Upper lobe of left lung (tissue), 6 donors: ENCODE measurements around the gene LRRIQ1. TPM values are rescaled to one million over a fixed set of nuclear protein-coding genes. Genes with fewer than 3 reads are reported as not detected.

Experiments
- ATAC-seq, 2 donors: fragments of 200-7000 bp; cut with Tn5 transposase; one replicate each; pipeline ENCODE4 v1.9.1; 2022; ENCODE audit warnings: mild to moderate bottlenecking in 2 of 2, moderate library complexity in 2 of 2; ENCODE audit not compliant: low FRiP score in 2 of 2
- DNase-seq, 2 donors: peaks; one replicate each; pipeline ENCODE4 v3.0.0-alpha.2; 2019 to 2020
- H3K27ac ChIP-seq, 4 donors: fragments of 200-600 bp; sonication (generic); one replicate each; pipeline ENCODE4 v1.5.1; 2016 to 2019
- H3K27me3 ChIP-seq, 4 donors: fragments of 200-600 bp; sonication (generic); one replicate each; pipeline ENCODE4 v1.5.1; 2017 to 2019
- H3K36me3 ChIP-seq, 4 donors: fragments of 200-600 bp; sonication (generic); one replicate each; pipeline ENCODE4 v1.5.1; 2016 to 2019
- H3K4me1 ChIP-seq, 4 donors: fragments of 200-600 bp; sonication (generic); one replicate each; pipeline ENCODE4 v1.5.1; 2018 to 2019
- H3K4me3 ChIP-seq, 4 donors: fragments of 200-600 bp; sonication (generic); one replicate each; pipeline ENCODE4 v1.5.1; 2017 to 2019; ENCODE audit warnings: mild to moderate bottlenecking in 2 of 4, moderate library complexity in 1 of 4
- H3K9me3 ChIP-seq, 4 donors: fragments of 200-600 bp; sonication (generic); one replicate each; pipeline ENCODE4 v1.5.1; 2018 to 2019
- CTCF ChIP-seq, 6 experiments: fragments of 450-650 bp in 4 of 6; fragments of 200-600 bp in 2 of 6; sonication (generic) in 2 of 6; IDR thresholded peaks; one replicate each; pipeline ENCODE4 v1.5.1; 2016 to 2019; ENCODE audit warnings: antibody characterized with exemption in 6 of 6
- EP300 ChIP-seq, 4 donors: sonication (generic); formaldehyde crosslinking; IDR thresholded peaks; one replicate each; pipeline ENCODE4 v1.5.1; 2017; ENCODE audit warnings: antibody characterized with exemption in 4 of 4, control low read depth in 2 of 4
- POLR2A ChIP-seq, 4 donors: fragments of 450-650 bp; IDR thresholded peaks; one replicate each; pipeline ENCODE4 v1.5.1; 2016 to 2017; ENCODE audit warnings: antibody characterized with exemption in 4 of 4, mild to moderate bottlenecking in 2 of 4
- POLR2AphosphoS5 ChIP-seq, 2 donors: sonication (generic); formaldehyde crosslinking; IDR thresholded peaks; one replicate each; pipeline ENCODE4 v1.5.1; 2017; ENCODE audit warnings: antibody characterized with exemption in 2 of 2
- WGBS, 2 donors: methylation state at CpG; one replicate each; pipeline ENCODE4 v1.1.5; 2017 to 2018; 5-methylcytosine and 5-hydroxymethylcytosine counted together
- total RNA-seq, 6 donors: library from RNA; depleted of rRNA in 4 of 6; stranded (reverse); fragments of >200 nt in 4 of 6; gene quantifications; one replicate each; pipeline versions ENCODE4 v1.1.0 to v1.2.1, GENCODE V29; 2016 to 2021
- donor health status: DM: no; HTN: no; CAD: no; lungs with moderate emphysema.
- donor health status: DM: no; HTN: yes; CAD: no; lungs with severe emphysema.

The LRRIQ1 gene, protein sequence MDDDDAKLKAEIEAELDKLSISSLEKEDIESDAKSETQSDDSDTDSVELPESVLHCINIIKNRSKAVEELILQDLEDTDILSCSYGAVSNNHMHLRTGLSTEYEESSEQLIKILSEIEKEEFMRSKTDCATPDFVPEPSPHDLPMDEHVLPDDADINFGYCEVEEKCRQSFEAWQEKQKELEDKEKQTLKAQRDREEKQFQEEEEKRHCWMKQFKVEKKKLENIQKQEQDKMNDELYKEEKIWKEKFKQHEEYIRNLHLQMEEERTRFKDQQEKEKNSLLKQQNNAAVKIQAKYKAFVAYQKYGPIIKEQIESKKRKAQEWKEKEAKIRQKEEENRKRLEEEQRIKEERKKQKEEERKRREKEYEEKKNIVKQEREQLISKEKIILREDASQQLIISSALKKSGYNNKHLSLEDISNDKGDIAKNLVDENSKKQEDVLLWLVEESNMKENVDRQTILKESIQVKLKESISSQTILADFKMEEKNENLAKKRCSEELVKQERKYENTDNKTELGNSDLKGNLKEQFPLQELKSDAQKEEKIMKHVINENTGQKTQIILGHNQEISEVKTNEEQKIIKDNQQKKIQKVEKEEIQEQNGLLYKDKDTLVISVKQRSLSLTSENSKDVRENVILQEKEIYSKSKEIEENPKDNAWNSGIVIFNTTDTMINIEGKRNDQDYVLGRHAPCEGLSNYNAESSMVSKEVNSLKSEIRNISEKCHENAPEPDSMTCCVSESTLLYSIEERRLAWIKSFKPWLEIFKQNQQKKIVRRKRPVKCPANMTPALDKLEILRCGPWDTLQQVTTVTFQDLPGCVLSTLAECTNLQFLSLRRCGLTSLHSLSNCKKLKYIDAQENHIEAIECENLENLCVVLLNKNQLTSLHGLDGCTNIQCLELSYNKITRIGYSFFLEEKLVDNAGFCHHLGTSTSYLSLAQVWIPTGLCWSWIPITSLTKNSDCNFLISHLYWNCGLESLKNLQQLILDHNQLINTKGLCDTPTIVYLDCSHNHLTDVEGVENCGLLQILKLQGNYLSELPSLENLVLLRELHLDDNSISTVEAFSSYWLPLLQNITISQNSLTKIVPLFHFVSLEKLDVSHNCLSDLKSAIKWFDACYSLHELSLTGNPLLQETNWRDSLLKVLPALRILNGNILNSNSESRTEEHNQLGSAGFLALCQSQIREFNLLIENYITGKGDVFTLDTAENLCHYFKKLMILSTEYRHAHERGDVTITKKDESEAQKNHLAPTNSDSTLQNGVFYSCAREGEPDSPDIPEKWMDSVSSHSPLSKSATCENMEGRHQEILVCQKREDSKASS (N-terminal part only)
- total RNA-seq, result 10 to 100 TPM in 1 of 6 donors, 1 to 10 TPM in 4, under 1 TPM in 1; 0.54 to 37.7 (median 6.0) TPM

DNA sequence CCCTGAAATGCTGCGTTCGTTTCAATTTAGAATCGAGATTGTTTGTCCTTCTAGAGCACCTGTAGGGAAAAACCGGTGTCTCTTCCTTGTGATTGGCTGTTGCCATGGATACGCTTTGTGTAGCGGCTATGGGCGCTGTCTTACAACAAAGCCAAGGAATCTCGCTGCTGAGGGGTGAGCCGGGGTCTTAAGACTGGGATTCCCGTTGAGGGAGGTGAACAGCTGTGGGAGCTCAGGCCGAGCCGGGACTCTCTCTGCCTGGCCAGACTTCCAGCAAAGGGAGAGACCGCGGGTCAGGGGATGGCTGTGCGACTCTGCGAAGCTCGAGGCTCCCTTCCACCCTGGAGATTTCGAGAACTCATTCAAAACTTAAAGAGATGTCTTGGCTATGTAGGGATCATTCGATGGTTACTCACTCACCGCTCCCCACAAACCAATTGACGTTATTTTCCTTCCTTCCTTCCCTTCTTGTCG is at the start of gene LRRIQ1, which contains the start of gene TSPAN19:
Gene LRRIQ1 (plus strand): TSS at position 118 of the 474 bp plus-strand sequence. CDS start 1,826 bp downstream, outside the sequence.
Gene TSPAN19 (minus strand): TSS at position 44 of the 474 bp plus-strand sequence. CDS start 6,331 bp downstream, outside the sequence.
- H3K4me1 ChIP-seq, result no peaks in the 10 kb centered on the region
- no peaks in the 10 kb centered on the region for H3K36me3 ChIP-seq
- peak in 1 of 4 donors; percentile 16 for TF ChIP-seq POLR2A (IDR thresholded peaks at IDR 0.05)
- TF ChIP-seq CTCF (IDR thresholded peaks at IDR 0.05), result no peak
- TF ChIP-seq POLR2AphosphoS5 (IDR thresholded peaks at IDR 0.05), result peak in 1 of 2 donors; percentile 38
- no peak for TF ChIP-seq EP300 (IDR thresholded peaks at IDR 0.05)
- H3K27ac ChIP-seq, result no peak within 1 kb of the TSS
- H3K4me3 ChIP-seq, result peak within 1 kb of the TSS; percentile 20 to 54 (median 50)
- 4% methylated on average over 22 of the region's 22 CpGs for WGBS, 2 donors
- peak; percentile 75 to 82 for ATAC-seq
- peak; percentile 44 to 66 for DNase-seq
- H3K9me3 ChIP-seq, result no peaks in the 10 kb centered on the region
- H3K27me3 ChIP-seq, result no peaks in the 10 kb centered on the region

- no peak for DNase-seq
- no peak for TF ChIP-seq CTCF (IDR thresholded peaks at IDR 0.05)
- TF ChIP-seq POLR2A (IDR thresholded peaks at IDR 0.05), result no peak
- no peak for TF ChIP-seq POLR2AphosphoS5 (IDR thresholded peaks at IDR 0.05)
- TF ChIP-seq EP300 (IDR thresholded peaks at IDR 0.05), result no peak
- no peak for ATAC-seq
- Histone ChIP-seq H3K4me1 (no peaks in the 10 kb centered on the region), H3K36me3 (no peaks in the 10 kb centered on the region), H3K27ac (no peak overlapping the region), H3K9me3 (no peaks in the 10 kb centered on the region), H3K27me3 (no peaks in the 10 kb centered on the region), H3K4me3 (no peak overlapping the region)
- WGBS, 2 donors, result 62 to 65% methylated on average over 3 of the region's 3 CpGs
These were observed 49.6 kb upstream of the LRRIQ1 start for GRCh38 chr12:84986586-84986985.

GRCh38 chr12:84994426-84994825 is 41.7 kb upstream of the LRRIQ1 start:
- no peaks in the 10 kb centered on the region for H3K36me3 ChIP-seq
- no peak for TF ChIP-seq POLR2AphosphoS5 (IDR thresholded peaks at IDR 0.05)
- TF ChIP-seq EP300 (IDR thresholded peaks at IDR 0.05), result no peak
- TF ChIP-seq CTCF (IDR thresholded peaks at IDR 0.05), result no peak
- TF ChIP-seq POLR2A (IDR thresholded peaks at IDR 0.05), result no peak
- no peaks in the 10 kb centered on the region for H3K27me3 ChIP-seq
- ATAC-seq, result no peak
- DNase-seq, result no peak
- H3K27ac ChIP-seq, result no peak overlapping the region
- H3K4me3 ChIP-seq, result no peak overlapping the region
- H3K9me3 ChIP-seq, result no peaks in the 10 kb centered on the region
- H3K4me1 ChIP-seq, result no peaks in the 10 kb centered on the region

- ATAC-seq, result no peak
- H3K36me3 ChIP-seq, result no peaks in the 10 kb centered on the region
- no peak for DNase-seq
- H3K9me3 ChIP-seq, result no peaks in the 10 kb centered on the region
- TF ChIP-seq CTCF (IDR thresholded peaks at IDR 0.05), result no peak
- H3K4me3 ChIP-seq, result no peak overlapping the region
- WGBS, 2 donors, result 77 to 81% methylated on average over 2 of the region's 2 CpGs
- no peaks in the 10 kb centered on the region for H3K4me1 ChIP-seq
- H3K27me3 ChIP-seq, result no peaks in the 10 kb centered on the region
- no peak overlapping the region for H3K27ac ChIP-seq
These were observed 40.5 kb upstream of the LRRIQ1 start for GRCh38 chr12:84995641-84996040.
